Right lobe of liver (tissue), 4 donors: ENCODE measurements around the gene UTP15.

ENCODE experiments used
- POLR2A ChIP-seq: fragments of 450-650 bp; IDR thresholded peaks from one replicate; pipeline ENCODE4 v1.6.1; 2017; ENCODE audit warnings: antibody characterized with exemption, mild to moderate bottlenecking
- TF ChIP-seq, protein P1 (sequence below), 4 donors: fragments of 200-600 bp in 3 of 4; fragments of 450-650 bp in 1 of 4; IDR thresholded peaks; one replicate each; pipeline versions ENCODE4 v1.5.1 to v1.8.0; 2016 to 2022; ENCODE audit warnings: antibody characterized with exemption in 4 of 4, mild to moderate bottlenecking in 2 of 4
- donor health status: DM: no; HTN: no; CAD: no.
- donor health status: DM: no; HTN: no; CAD: no.
- donor health status: DM: no; HTN: yes; CAD: no.

DNA sequence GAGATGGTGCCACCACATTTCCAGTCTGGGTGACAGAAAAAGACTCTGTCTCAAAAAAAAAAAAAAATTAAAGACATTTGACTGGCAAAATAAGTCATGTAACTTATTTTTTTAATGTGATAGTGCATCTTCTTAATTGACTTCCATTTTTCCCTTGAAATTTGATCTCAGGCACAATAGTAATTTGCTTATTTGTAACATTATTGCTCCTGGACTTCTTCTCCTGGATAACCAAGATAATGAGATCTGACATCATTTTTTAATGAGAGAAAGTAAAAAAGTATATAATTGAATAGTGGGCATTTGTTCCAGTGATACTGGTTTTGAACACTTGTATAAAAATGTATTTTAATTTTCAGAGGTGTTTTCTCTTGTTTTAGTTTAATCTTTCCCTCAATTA, 63.9 kb downstream of the UTP15 start:
- TF ChIP-seq, protein P1, sequence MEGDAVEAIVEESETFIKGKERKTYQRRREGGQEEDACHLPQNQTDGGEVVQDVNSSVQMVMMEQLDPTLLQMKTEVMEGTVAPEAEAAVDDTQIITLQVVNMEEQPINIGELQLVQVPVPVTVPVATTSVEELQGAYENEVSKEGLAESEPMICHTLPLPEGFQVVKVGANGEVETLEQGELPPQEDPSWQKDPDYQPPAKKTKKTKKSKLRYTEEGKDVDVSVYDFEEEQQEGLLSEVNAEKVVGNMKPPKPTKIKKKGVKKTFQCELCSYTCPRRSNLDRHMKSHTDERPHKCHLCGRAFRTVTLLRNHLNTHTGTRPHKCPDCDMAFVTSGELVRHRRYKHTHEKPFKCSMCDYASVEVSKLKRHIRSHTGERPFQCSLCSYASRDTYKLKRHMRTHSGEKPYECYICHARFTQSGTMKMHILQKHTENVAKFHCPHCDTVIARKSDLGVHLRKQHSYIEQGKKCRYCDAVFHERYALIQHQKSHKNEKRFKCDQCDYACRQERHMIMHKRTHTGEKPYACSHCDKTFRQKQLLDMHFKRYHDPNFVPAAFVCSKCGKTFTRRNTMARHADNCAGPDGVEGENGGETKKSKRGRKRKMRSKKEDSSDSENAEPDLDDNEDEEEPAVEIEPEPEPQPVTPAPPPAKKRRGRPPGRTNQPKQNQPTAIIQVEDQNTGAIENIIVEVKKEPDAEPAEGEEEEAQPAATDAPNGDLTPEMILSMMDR (IDR thresholded peaks at IDR 0.05): no peak
- no peak for TF ChIP-seq POLR2A
